ENCODE results near the gene LRP8. TPM values are rescaled to one million over a fixed set of nuclear protein-coding genes. Genes with fewer than 3 reads are reported as not detected.

The LRP8 gene
- total and polyA plus RNA-seq, 2 donors from 2014 or later: 1.4 to 6.9 TPM

DNA sequence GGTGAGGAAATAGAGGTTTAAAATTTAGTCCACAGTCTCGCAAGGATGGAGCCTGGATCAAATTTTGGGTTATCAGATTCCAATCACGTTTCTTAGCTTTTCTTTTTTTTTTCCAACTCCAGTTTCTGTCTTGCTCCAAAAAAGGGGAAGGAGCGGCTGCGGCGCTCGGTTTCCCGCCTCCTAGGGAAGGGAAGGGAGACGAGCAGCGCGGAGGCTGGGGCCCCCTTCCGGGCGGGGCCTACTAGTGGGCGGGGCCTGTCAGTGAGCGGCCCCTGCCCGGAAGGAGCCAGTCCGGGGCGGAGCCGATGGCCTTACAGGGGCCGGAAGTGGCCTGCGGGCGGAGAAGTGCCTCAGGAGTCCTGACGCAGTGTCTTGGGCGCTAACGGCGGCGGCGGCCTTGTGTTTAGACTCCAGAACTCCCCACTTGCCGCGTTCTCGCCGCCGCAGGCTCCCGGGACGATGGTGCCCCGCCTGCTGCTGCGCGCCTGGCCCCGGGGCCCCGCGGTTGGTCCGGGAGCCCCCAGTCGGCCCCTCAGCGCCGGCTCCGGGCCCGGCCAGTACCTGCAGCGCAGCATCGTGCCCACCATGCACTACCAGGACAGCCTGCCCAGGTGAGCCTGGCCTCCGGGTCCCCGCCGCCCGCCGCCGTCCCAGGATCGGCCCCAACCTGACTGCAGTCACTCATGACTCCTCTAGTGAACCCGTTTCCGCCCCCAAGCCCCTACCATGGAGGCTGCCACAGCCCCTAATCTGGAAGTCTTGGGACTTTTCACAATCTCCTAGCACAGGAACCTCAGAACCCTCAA is 131.2 kb downstream of the LRP8 start, which contains the start of gene CPT2:
Gene CPT2 (plus strand): TSS at position 340 of the 806 bp plus-strand sequence. CDS start 120 bp downstream, at position 460.
- Histone ChIP-seq H3K27me3 (ENCODE audit: control insufficient read depth, insufficient read depth, low read length) (no peaks in the 10 kb centered on the region), H3K9me3 (ENCODE audit: control insufficient read depth in 2 of 3, insufficient read depth in 1 of 3, low read length in 3 of 3) (no peaks in the 10 kb centered on the region), H3K9ac (ENCODE audit: low read length in 3 of 3) (peak within 1 kb of the TSS; percentile 50 to 98 (median 95)), H3K27ac (ENCODE audit: low read depth in 2 of 2, low read length in 2 of 2) (peak within 1 kb of the TSS; percentile 88 to 97), H3K4me1 (ENCODE audit: control insufficient read depth in 2 of 3, insufficient read depth in 2 of 3, low read depth in 1 of 3, low read length in 3 of 3) (peaks cover 0 to 16% (median 9%) of the 10 kb centered on the region in 3 donors), H3K4me3 (ENCODE audit: low read length in 3 of 3) (peak within 1 kb of the TSS; percentile 79 to 95 (median 94)), H3K36me3 (ENCODE audit: control insufficient read depth in 2 of 3, insufficient read depth in 3 of 3, low read length in 3 of 3) (peaks cover 5 to 9% (median 5%) of the 10 kb centered on the region in 3 donors)
- intact Hi-C loops (cut with DNase I): no loop called here
- TF ChIP-seq, protein P1, sequence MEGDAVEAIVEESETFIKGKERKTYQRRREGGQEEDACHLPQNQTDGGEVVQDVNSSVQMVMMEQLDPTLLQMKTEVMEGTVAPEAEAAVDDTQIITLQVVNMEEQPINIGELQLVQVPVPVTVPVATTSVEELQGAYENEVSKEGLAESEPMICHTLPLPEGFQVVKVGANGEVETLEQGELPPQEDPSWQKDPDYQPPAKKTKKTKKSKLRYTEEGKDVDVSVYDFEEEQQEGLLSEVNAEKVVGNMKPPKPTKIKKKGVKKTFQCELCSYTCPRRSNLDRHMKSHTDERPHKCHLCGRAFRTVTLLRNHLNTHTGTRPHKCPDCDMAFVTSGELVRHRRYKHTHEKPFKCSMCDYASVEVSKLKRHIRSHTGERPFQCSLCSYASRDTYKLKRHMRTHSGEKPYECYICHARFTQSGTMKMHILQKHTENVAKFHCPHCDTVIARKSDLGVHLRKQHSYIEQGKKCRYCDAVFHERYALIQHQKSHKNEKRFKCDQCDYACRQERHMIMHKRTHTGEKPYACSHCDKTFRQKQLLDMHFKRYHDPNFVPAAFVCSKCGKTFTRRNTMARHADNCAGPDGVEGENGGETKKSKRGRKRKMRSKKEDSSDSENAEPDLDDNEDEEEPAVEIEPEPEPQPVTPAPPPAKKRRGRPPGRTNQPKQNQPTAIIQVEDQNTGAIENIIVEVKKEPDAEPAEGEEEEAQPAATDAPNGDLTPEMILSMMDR (IDR thresholded peaks at IDR 0.05; ENCODE audit: borderline replicate concordance, extremely low read depth, insufficient read depth): peak; percentile 16
- DNase-seq (peak; percentile 91 to 99 (median 95)), FAIRE-seq (no peak)

GRCh38 chr1:53196017-53196484 is 131.8 kb downstream of the LRP8 start:
- H3K4me1 ChIP-seq (ENCODE audit: control insufficient read depth in 2 of 3, insufficient read depth in 2 of 3, low read depth in 1 of 3, low read length in 3 of 3): peaks cover 0 to 16% (median 9%) of the 10 kb centered on the region in 3 donors
- peak overlapping the region; percentile 14 to 97 for H3K27ac ChIP-seq (ENCODE audit: low read depth in 2 of 2, low read length in 2 of 2)
- DNase-seq (peak in 2 of 5 donors; percentile 13 to 51), FAIRE-seq (no peak)
- intact Hi-C loops (cut with DNase I): no loop called here
- TF ChIP-seq, protein P1 (IDR thresholded peaks at IDR 0.05; ENCODE audit: borderline replicate concordance, extremely low read depth, insufficient read depth): no peak
- H3K9ac ChIP-seq (ENCODE audit: low read length in 3 of 3): peak overlapping the region; percentile 26 to 98 (median 75)
- no peaks in the 10 kb centered on the region for H3K9me3 ChIP-seq (ENCODE audit: control insufficient read depth in 2 of 3, insufficient read depth in 1 of 3, low read length in 3 of 3)
- H3K4me3 ChIP-seq (ENCODE audit: low read length in 3 of 3): peak overlapping the region; percentile 50 to 95 (median 94)
- peaks cover 0 to 5% (median 4%) of the 10 kb centered on the region in 3 donors for H3K36me3 ChIP-seq (ENCODE audit: control insufficient read depth in 2 of 3, insufficient read depth in 3 of 3, low read length in 3 of 3)
- H3K27me3 ChIP-seq (ENCODE audit: control insufficient read depth, insufficient read depth, low read length): no peaks in the 10 kb centered on the region

- peak overlapping the region in 2 of 3 donors; percentile 21 to 94 for H3K4me3 ChIP-seq (ENCODE audit: low read length in 3 of 3)
- intact Hi-C loops (cut with DNase I): no loop called here
Measured at GRCh38 chr1:53195246-53196016, 132.4 kb downstream of the LRP8 start.

More at GRCh38 chr1:53195246-53196016, 132.4 kb downstream of the LRP8 start:
- H3K36me3 ChIP-seq (ENCODE audit: control insufficient read depth in 2 of 3, insufficient read depth in 3 of 3, low read length in 3 of 3): no peaks in the 10 kb centered on the region
- H3K4me1 ChIP-seq (ENCODE audit: control insufficient read depth in 2 of 3, insufficient read depth in 2 of 3, low read depth in 1 of 3, low read length in 3 of 3): peaks cover 0 to 18% (median 9%) of the 10 kb centered on the region in 3 donors
- H3K9ac ChIP-seq (ENCODE audit: low read length in 3 of 3): no peak overlapping the region
- FAIRE-seq (no peak), DNase-seq (no peak)
- TF ChIP-seq, protein P1 (IDR thresholded peaks at IDR 0.05; ENCODE audit: borderline replicate concordance, extremely low read depth, insufficient read depth): no peak
- peak overlapping the region; percentile 8 to 97 for H3K27ac ChIP-seq (ENCODE audit: low read depth in 2 of 2, low read length in 2 of 2)
- no peaks in the 10 kb centered on the region for H3K9me3 ChIP-seq (ENCODE audit: control insufficient read depth in 2 of 3, insufficient read depth in 1 of 3, low read length in 3 of 3)
- no peaks in the 10 kb centered on the region for H3K27me3 ChIP-seq (ENCODE audit: control insufficient read depth, insufficient read depth, low read length)

Other genes with a start within 250 kb of the LRP8 start
- gene SLC1A7, start 185.4 kb downstream of the LRP8 start, total RNA-seq: not detected
- gene SLC1A7, start 185.4 kb downstream of the LRP8 start, polyA plus RNA-seq (ENCODE audit: insufficient read depth, low read depth, low replicate concordance): 1.0 TPM
- gene CPT2, start 131.2 kb downstream of the LRP8 start, total RNA-seq: 24.2 TPM
- 57.7 TPM for gene CPT2, start 131.2 kb downstream of the LRP8 start, polyA plus RNA-seq (ENCODE audit: insufficient read depth, low read depth, low replicate concordance)
- 54.1 TPM for gene CZIB, start 107.4 kb downstream of the LRP8 start, total RNA-seq
- 76.5 TPM for gene CZIB, start 107.4 kb downstream of the LRP8 start, polyA plus RNA-seq (ENCODE audit: insufficient read depth, low read depth, low replicate concordance)
- 39.4 TPM for gene MAGOH, start 89.6 kb downstream of the LRP8 start, total RNA-seq
- 64.6 TPM for gene MAGOH, start 89.6 kb downstream of the LRP8 start, polyA plus RNA-seq (ENCODE audit: insufficient read depth, low read depth, low replicate concordance)
- not detected for gene DMRTB1, start 131.3 kb upstream of the LRP8 start, total RNA-seq
- gene DMRTB1, start 131.3 kb upstream of the LRP8 start, polyA plus RNA-seq (ENCODE audit: insufficient read depth, low read depth, low replicate concordance): not detected

Data from kidney (tissue), 14 donors.